HUDEP-2 (cell line): ENCODE measurements around the gene LIN7B.
A peak's percentile ranks its signal among the peaks of the same experiment; 100 is the strongest.

Experiments
- DNase-seq, 76 experiments: peaks; one replicate each; lab custom pipeline; 2025; ENCODE audit not compliant: unreplicated experiment in 76 of 76; lab: John Stamatoyannopoulos, UW

LIN7B gene, protein sequence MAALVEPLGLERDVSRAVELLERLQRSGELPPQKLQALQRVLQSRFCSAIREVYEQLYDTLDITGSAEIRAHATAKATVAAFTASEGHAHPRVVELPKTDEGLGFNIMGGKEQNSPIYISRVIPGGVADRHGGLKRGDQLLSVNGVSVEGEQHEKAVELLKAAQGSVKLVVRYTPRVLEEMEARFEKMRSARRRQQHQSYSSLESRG

GRCh38 chr19:49113762-49114629, at the start of gene LIN7B:
Gene LIN7B, plus strand, starts transcription at chr19:49114370. Its CDS starts 35 bp downstream, at chr19:49114405.
- peak in 68 of 76 experiments; percentile 22 to 96 (median 66) for DNase-seq

- DNase-seq: no peak
Measured at GRCh38 chr19:49064768-49065611, 49.2 kb upstream of the LIN7B start, which contains the start of gene NTF4. Gene NTF4, minus strand, starts transcription at chr19:49064818. Its CDS starts 2,821 bp downstream, at chr19:49061997.

DNA sequence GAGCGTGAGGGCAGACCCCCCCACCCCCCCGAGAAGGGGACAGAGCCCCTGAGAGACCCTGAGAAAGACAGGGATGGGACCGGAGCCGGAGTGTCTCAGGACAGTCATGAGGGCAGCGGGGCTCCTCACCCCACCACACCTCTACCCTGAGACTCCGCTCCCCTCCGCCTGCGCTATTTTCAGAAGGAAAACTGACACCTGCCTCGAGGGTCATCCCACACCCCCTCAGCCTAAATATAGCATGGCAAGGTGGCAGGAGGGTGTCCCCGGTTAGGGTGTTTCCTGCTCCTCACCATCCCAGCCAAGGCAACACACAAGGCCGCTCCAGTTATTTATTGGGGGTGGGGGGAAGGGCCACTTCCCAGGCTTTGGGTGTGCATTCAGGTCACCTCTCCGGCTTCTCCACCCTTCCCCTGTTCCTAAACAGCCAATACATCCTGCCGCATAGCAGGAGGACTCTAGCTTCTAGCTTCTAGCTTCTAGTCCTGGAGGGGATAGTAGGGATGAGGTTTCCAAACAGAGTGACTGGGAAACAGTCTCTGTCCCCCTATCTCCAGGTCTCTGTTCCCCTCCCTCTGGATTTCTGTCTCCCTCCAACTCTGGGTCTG, 48.2 kb upstream of the LIN7B start:
- DNase-seq: no peak

DNA sequence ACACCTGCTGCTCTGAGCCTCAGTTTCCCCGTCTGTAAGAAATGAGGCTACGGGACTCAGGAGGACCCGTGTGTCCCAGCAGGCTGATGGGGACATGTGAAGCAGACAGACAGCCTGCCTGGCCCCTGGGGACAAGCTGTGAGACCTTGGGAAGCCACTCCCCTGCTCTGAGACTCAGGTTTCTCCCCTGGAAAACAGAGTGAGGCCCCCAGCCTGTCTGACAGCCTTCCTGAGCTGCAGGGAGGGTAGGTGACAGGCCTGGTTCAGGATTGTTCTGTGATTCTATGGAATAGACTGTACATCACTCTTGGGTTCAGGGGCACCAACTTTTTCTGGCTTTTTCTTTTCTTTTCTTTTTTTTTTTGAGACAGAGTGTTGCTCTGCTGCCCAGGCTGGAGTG, 46.6 kb upstream of the LIN7B start:
- no peak for DNase-seq

DNA sequence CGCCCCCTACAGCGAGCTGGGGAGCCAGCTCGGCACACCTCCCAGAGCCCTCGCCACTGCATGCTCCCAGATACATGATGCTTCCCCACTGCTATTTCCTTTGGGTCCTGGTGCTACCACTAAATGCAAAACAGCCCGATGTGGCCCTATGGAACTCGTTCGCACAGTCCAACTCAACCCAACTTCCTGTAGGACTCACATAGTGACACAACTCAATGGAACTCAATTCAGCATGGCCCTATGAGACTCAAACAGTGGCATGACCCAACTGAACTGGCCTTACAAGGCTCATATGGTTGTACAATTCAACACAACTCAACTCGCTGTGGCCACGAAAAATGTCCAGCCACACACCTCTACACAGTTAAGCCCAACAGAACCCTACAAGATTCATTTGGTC, 45.1 kb upstream of the LIN7B start:
- no peak for DNase-seq

- no peak for DNase-seq
Measured at GRCh38 chr19:49070416-49070815, 43.8 kb upstream of the LIN7B start.

DNA sequence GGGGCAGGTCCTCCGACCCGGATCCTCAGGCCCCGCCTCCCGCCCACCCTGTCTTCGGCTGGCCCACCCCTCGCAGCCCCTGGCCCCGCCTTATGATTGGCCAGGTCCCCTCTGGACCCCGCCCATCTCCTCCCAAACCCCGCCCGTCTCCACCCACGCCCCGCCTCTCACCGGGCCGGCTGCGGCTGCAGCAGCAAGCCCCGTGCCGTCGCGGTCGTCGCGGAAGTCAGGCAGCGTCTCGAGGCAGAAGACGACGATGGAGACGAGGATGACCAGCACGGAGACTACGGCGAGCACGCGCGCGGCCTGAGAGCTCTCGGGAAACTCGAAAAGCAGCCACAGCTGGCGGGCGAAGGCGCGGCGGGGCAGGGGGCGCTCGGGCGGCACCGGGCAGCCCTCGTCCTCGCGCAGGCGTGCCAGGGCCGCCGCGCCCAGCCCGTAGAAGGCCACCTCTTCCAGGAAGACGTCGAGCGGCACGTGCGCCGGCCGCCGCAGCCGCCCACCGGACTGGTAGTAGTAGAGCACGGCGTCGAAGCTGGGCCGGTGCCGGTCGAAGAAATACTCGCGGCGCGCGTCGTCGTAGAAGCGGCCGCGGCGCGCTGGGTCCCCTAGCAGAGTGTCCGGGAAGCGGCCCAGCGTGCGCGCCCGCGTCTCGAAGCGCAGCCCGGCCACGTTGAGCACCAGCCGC, 42.2 kb upstream of the LIN7B start:
- peak in 25 of 76 experiments; percentile 8 to 63 (median 40) for DNase-seq

GRCh38 chr19:49073514-49074378, 40.4 kb upstream of the LIN7B start:
- DNase-seq: peak in 19 of 76 experiments; percentile 11 to 42 (median 21)

- peak in 45 of 76 experiments; percentile 8 to 68 (median 45) for DNase-seq
Measured at GRCh38 chr19:49074869-49075268, 39.3 kb upstream of the LIN7B start.

DNA sequence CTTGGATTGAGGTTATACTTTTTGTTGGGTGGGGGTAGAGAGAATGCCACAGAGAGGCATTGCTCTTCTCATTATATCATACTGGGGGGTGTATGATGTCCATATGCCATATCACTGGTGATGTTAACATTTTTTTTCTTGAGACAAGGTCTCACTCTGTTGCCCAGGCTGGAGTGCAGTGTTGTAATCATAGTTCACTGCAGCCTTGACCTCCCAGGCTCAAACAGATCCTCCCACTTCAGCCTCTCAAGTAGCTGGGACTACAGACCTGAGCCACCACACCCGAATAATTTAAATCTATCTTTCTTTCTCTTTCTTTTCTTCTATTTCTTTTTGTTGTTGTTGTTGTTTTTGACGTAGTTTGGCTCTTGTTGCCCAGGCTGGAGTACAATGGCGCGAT, 33.8 kb upstream of the LIN7B start:
- DNase-seq: no peak

DNA sequence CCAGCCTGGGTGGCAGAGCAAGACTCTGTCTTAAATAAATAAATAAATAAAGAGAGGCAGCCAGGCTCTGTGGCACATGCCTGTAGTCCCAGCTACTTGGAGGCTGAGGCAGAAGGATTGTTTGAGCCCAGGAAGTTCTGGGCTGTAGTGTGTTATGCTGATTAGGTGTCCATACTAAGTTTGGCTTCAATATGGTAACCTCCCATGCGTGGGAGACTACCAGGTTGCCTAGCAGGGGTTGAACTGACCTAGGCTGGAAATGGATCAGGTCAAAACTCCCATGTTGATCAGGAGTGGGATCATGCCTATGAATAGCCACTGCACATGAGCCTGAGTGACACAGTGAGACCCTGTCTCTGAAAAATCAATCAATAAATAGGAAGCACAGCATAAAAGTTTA, 32.9 kb upstream of the LIN7B start:
- DNase-seq: peak in 5 of 76 experiments; percentile 8 to 48 (median 18)

- no peak for DNase-seq
Measured at GRCh38 chr19:49084206-49085019, 29.8 kb upstream of the LIN7B start.

DNA sequence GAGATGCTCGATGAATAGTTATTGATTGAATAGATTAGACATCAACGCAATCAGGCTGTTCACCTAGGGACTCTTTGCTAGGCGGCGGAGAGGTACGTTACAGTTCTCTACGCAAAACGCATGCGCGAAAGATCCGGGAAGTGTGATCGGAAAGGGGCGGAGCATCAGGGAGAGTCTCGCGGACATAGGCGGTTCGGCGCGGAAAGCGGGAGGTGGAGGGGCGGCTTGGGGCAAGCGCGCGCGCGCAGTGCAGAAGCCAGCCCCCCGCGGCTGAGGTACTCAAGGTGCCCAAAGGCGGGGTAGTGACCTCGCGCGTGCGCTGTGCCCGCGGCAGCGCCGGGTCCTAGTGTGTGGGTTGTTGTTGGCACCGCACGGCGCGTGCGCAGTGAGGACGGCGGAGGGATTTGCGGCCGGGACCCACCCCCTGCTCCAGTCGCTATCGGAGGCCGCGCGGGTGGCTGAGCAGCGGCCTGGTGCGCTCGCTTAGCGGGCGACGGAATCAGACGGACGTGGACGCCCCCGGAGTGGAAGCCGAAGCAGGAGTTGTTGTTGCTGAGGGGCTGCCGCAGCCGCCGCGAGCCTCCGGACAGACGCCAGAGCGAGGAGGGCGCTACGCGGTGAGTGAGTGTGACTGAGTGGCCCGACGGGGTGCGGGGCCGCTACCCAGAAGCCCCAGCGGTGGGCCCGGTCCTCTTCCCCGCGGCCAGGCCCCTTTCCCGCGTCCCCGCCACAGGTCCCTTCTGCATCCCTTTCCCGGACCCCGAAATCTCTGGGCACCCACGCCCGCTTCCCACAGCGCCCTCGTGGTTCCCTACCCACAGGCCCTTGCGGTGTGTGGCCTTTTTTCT, 28.9 kb upstream of the LIN7B start, which contains the start of gene SNRNP70:
TSS of gene SNRNP70 (plus strand) at position 432 of the 848 bp plus-strand sequence. CDS start 964 bp downstream, outside the sequence.
- DNase-seq: peak; percentile 74 to 100 (median 99)

GRCh38 chr19:49085868-49086232, 28.3 kb upstream of the LIN7B start:
- DNase-seq: peak in 1 of 76 experiments; percentile 51

DNA sequence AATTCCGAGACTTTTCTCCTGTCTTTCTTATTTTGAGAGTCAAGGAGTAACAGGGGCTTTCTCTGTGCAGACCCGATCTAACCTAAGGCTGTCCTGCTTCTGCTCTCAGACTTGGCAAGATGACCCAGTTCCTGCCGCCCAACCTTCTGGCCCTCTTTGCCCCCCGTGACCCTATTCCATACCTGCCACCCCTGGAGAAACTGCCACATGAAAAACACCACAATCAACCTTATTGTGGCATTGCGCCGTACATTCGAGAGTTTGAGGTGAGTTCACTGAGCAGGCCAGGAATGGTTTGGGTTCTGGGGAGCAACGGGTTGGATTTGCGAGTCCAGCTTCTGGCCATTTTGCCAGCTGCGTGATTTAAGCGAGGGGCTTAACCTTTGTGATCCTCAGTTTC, 27.9 kb upstream of the LIN7B start:
- DNase-seq: no peak

- DNase-seq: no peak
Measured at GRCh38 chr19:49091391-49092038, 22.7 kb upstream of the LIN7B start.

GRCh38 chr19:49092686-49093085, 21.5 kb upstream of the LIN7B start:
- no peak for DNase-seq
